ENCODE results near the gene BMERB1.
"Not testable (repeated sequence)": the region's sequence is repeated elsewhere in the genome, so short reads cannot be mapped to it uniquely, and the experiment has no call there.

Gene BMERB1

DNA sequence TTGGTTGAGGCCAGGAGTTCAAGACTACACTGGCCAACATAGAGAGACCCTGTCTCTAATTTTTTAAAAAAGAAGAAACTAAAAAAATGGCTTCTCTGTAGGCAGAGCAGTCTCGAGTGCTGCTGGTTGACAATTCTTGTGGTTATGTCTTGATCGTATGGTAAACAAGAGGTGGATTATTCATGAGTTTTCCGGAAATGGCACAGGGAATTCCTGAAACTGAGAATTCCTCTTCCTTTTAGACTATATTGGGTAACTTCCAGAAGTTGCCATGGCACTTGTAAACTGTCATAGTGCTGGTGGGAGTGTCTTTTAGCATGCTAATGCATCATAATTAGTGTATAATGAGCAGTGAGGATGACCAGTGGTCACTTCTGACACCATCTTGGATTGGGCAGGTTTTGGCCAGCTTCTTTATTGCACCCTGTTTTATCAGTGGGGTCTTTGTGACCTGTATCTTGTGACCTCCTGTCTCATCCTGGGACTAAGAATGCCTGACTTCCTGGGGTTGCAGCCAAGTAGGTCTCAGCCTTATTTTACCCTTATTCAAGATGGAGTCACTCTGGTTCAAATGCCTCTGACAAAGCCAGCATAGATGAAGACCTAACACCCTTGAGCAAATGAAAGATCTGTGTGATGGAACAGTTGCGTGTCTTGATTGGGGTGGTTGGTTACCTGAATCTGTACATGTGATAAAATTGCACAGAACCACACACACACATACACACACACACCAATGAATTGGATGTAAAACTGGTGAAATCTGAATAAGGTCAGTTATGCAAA, 30.2 kb downstream of the BMERB1 start:
- no peak for DNase-seq

DNA sequence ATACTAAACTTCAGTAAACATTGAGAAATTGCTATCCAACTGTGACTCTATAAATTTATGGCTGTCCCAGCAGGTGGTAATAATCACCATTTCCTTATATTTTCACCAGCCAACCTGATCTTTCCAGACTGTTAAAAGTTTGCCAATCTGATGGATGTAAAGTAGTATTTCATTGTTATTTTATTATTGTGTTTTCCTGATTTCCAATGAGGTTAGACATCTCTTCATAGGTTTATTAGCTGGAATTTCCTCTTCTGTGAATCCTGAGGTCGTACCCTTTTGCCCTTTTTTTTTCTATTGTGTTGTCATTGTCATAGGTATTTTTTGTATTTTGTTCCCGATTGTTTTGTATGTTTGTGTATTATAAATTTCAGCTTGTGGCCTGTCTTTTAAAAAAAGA, 31.7 kb downstream of the BMERB1 start:
- DNase-seq: no peak

GRCh38 chr16:15466886-15467781, 32.7 kb downstream of the BMERB1 start:
- DNase-seq: peak; percentile 0

- not testable (repeated sequence) for DNase-seq
Measured at GRCh38 chr16:15476971-15477370, 42.6 kb downstream of the BMERB1 start.

- DNase-seq: no peak
Measured at GRCh38 chr16:15477802-15478201, 43.4 kb downstream of the BMERB1 start.

- DNase-seq: peak; percentile 6
Measured at GRCh38 chr16:15482068-15482747, 47.8 kb downstream of the BMERB1 start.

DNA sequence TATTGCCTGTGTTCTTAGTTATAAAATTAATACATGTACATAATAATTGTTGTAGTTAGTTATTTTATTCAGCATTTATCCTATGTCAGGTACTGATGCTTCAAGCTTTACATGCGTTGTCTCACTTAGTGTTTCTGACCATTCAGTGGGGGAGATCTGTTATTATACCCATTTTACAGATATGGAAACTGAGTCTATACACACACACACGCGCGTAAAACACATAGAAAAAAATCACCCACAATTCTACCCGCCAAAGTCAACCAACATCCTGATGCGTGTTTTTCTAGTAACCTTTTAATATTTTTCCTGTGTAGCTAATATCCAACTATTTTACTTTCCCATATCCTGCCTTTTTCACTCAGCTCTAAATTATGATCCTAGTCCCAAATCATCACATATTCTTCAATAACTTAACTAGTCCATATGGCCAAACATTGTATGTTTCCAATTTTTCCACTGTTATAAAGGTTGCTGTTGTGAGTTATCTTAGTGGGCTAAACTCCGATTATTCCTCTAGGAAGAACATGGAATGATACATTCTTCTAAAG, 48.4 kb downstream of the BMERB1 start:
- DNase-seq: no peak

DNA sequence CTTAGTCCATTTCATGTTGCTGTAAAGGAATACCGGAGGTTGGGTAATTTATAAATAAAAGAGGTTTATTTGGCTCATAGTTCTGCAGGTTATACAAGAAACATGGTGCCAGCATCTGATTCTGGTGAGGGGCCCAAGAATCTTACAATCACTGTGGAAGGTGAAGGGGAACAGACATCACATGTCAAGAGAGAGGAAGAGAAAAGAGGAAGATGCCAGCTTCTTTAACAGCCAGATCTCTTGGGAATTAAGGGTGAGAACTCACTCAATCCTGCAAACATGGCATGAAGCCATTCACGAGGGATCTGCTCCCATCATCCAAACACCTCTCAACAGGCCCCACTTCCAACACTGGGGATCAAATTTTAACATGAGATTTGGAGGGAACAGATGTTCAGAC, 49.5 kb downstream of the BMERB1 start:
- no peak for DNase-seq

DNA sequence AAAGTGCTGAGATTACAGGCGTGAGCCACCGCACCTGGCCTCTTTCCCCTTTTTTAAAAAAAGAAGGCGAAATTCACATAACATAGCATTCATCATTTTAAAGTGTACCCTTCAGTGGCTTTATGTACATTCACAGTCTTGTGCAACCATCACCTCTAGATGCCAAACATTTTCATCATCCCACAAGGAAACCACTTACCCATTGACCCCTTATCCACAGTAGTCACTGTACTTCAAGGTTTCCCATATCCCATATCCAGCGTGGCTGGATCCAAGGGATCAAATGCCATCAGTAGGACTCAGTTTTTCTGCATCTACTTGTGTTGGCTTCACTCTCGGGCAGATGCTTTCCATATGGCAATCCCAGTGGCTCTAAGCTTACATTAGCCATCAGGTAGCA, 50.3 kb downstream of the BMERB1 start:
- no peak for DNase-seq

DNA sequence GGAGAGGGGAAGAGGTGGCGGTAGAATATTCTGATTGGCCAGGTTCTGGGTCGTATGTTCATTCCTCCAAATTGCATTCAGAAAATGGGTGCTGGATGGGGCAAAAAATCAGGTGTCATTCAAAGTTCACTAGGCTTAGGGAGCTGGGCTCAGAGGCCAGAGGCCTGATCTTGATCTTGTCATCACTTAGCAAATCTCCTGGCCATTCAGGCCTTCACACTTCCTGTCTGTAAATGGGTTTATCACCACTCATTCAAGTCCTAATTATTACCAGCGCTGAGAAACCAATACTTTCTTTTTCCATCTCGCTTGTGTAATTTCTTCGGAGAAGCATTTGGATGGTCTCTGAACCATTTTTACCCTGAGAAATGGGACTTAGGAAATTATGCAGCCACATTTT, 50.8 kb downstream of the BMERB1 start:
- DNase-seq: no peak

DNA sequence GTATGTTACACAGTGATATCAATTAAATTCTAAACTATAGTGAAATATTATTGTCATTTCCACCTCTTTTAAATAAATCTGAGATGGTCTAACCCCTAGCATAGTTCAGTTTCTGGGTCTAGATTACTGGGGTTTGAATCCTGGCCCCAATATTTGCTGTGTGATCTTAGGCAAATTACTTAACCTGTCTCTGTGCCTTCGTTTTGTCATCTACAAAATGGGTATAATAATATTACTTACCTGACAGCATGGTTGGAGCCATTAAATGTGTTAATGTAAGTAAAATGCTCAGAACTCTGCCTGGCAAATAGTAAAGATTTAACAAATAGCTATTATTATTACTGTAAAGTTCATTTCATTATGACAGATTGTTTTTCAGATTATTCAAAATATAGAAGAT, 52.3 kb downstream of the BMERB1 start:
- DNase-seq: no peak

DNA sequence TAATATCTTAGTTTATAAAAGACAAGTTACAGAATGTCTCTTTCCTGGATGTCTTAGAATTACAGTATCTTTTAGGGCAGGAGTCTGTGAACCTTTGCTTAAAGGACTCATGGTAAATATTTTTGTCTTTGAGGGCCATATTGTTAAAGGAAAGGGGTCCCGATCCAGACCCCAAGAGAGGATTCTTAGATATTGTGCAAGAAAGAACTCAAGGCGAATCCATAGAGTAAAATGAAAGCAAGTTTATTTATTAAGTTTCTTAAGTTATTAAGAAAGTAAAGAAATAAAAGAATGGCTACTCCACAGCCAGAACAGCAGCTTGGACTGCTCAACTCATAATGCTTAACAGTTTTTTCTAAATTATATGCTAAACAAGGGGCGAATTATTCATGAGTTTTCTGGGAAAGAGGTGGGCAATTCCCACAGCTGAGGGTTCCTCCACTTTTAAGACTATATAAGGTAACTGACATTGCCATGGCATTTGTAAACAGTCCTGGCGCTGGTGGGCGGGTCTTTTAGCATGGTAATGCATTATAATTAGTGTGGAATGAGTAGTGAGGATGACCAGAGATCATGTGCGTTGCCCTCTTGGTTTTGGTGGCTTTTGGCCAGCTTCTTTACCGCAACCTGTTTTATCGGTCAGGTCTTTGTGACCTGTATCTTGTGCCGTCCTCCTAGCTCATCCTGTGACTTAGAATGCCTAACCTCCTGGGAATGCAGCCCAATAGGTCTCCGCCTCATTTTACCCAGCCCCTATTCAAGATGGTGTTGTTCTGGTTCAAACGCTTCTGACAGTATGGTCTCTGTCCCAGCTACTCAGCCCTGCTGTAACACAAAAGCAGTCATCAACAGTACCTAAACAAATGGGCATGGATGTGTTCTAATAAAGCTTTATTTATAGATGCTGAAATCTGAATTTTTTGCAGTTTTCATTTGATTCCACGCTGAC, 53.2 kb downstream of the BMERB1 start:
- DNase-seq: no peak

GRCh38 chr16:15489016-15489415, 54.6 kb downstream of the BMERB1 start:
- no peak for DNase-seq

DNA sequence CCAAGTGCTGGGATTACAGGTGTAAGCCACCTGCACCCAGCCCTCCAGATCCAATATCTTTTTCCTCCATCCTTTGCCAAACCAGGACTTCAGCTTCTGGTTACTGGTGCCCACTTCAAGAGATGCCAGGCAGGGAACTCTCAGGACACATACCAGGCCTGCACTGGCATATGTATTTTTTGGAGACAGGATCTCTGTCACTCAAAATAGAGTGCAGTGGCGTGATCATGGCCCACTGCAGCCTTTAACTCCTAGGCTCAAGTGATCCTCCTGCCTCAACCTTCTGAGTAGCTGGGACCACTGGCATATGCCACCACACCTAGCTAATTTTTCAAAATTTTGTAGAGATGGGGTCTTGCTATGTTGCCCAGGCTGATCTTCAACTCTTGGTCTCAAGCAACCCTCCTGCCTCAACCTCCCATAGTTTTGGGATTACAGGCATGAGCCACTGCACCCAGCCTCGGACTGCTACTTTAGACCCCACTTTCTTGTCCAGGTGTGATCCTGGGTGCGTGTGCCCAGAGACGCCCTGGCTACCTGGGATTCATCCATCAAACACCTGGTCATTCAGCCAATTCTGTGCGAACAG, 55.8 kb downstream of the BMERB1 start:
- no peak for DNase-seq

GRCh38 chr16:15491411-15491810, 57.0 kb downstream of the BMERB1 start:
- no peak for DNase-seq

- no peak for DNase-seq
Measured at GRCh38 chr16:15492091-15492740, 57.8 kb downstream of the BMERB1 start.

GRCh38 chr16:15493466-15494180, 59.2 kb downstream of the BMERB1 start:
- peak; percentile 56 for DNase-seq

DNA sequence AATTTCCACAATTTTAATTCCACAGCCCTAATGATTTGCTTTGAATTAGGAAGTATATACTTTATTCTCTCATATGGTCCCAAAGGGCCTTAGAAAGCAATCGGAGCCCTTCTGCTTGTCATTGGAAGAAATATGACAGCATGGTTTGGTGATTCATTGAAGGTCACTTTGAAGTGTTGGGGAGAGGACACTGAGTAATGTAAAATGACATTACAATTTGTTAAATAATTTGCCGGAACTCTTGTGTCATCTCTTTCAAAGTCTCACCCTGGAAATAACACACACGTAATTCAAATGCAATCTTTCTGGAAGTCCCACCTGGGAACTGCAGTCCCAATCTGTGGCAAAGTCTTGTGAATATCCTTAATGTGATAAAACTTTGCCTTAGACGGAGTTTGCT, 59.8 kb downstream of the BMERB1 start:
- no peak for DNase-seq

DNA sequence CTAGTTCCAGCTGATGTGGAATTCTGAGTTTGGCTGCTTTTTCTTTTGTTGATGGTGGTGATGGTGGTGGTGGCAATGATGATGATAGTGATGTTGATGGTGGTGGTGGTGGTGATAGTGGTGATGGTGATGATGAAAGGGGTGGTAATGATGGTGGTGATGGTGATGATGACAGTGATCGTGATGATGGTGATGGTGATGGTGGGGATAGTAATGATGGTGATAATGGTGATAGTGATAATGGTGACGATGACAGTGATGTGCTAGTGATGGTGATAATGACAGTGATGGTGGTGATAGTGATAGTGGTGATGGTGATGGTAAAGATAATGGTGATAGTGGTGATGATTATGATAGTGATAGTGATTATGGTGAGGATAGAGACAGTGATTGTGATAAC, 61.5 kb downstream of the BMERB1 start:
- DNase-seq: no peak

GRCh38 chr16:15498427-15499175, 64.2 kb downstream of the BMERB1 start:
- no peak for DNase-seq

Measured in NCI-H1694 (cell line).